GM12864 (cell line): ENCODE data around the gene PCNT.

ENCODE experiments used
- DNase-seq: peaks from one replicate; pipeline ENCODE4 v3.0.0-alpha.2; 2011; ENCODE audit warnings: low read depth
- H3K4me3 ChIP-seq: 2 replicates; pipeline ENCODE4 v1.5.1; 2011; ENCODE audit warnings: mild to moderate bottlenecking, low read depth, low read length, control low read depth
- TF ChIP-seq, protein P1 (sequence below): IDR thresholded peaks from 2 replicates; pipeline ENCODE4 v1.5.1; 2011; ENCODE audit warnings: low read depth, mild to moderate bottlenecking, moderate library complexity, low read length, control low read depth, inconsistent platforms; ENCODE audit errors: missing control alignments

PCNT gene

GRCh38 chr21:46346296-46347202, 22.6 kb downstream of the PCNT start:
- H3K4me3 ChIP-seq, result no peak overlapping the region
- no peak for DNase-seq

DNA sequence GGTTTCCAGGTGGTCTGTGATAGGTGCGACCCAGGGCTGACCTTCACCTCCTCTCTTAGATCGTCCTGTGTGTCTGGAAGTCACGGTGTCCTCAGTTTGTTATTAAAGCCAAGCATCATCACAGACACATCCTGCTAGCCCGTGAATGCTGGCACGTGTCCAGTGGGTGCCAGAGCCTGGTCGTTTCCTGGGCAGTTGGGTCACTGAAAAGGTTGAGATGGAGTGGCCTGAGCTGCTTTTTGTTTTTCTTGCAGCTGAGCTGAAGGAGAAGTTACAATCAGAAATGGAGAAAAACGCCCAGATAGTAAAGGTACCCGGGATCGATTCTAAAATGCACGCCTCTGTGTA, 23.2 kb downstream of the PCNT start:
- H3K4me3 ChIP-seq, result no peak overlapping the region
- TF ChIP-seq, protein P1, sequence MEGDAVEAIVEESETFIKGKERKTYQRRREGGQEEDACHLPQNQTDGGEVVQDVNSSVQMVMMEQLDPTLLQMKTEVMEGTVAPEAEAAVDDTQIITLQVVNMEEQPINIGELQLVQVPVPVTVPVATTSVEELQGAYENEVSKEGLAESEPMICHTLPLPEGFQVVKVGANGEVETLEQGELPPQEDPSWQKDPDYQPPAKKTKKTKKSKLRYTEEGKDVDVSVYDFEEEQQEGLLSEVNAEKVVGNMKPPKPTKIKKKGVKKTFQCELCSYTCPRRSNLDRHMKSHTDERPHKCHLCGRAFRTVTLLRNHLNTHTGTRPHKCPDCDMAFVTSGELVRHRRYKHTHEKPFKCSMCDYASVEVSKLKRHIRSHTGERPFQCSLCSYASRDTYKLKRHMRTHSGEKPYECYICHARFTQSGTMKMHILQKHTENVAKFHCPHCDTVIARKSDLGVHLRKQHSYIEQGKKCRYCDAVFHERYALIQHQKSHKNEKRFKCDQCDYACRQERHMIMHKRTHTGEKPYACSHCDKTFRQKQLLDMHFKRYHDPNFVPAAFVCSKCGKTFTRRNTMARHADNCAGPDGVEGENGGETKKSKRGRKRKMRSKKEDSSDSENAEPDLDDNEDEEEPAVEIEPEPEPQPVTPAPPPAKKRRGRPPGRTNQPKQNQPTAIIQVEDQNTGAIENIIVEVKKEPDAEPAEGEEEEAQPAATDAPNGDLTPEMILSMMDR, result no peak
- DNase-seq, result no peak

More at GRCh38 chr21:46346296-46347202, 22.6 kb downstream of the PCNT start:
- TF ChIP-seq, protein P1, result no peak

GRCh38 chr21:46347791-46348381, 23.9 kb downstream of the PCNT start:
- DNase-seq, result no peak
- TF ChIP-seq, protein P1, result peak; percentile 67

GRCh38 chr21:46349134-46349760, 25.3 kb downstream of the PCNT start:
- DNase-seq, result no peak
- H3K4me3 ChIP-seq, result no peak overlapping the region
- TF ChIP-seq, protein P1, result no peak

More at GRCh38 chr21:46347791-46348381, 23.9 kb downstream of the PCNT start:
- H3K4me3 ChIP-seq, result no peak overlapping the region

GRCh38 chr21:46350571-46350970, 26.6 kb downstream of the PCNT start:
- no peak overlapping the region for H3K4me3 ChIP-seq
- TF ChIP-seq, protein P1, result no peak
- DNase-seq, result no peak

- no peak overlapping the region for H3K4me3 ChIP-seq
- TF ChIP-seq, protein P1, result no peak
- DNase-seq, result no peak
Measured at GRCh38 chr21:46350981-46351380, 27.0 kb downstream of the PCNT start.
